Lower lobe of right lung (tissue), 2 donors: Measurements from ENCODE around the gene SNTA1. TPM values are rescaled to one million over a fixed set of nuclear protein-coding genes. Genes with fewer than 3 reads are reported as not detected.

Source experiments
- ATAC-seq, 2 donors: fragments of 200-7000 bp; cut with Tn5 transposase; one replicate each; pipeline ENCODE4 v1.9.1; 2020 to 2022; ENCODE audit warnings: mild to moderate bottlenecking in 2 of 2, moderate library complexity in 2 of 2
- DNase-seq: peaks from one replicate; pipeline ENCODE4 v3.0.0-alpha.2; 2020
- H3K27ac ChIP-seq: fragments of 200-600 bp; one replicate; pipeline ENCODE4 v1.8.0; 2022
- H3K27me3 ChIP-seq: fragments of 200-600 bp; one replicate; pipeline ENCODE4 v1.8.0; 2022; ENCODE audit warnings: low read depth
- H3K36me3 ChIP-seq: fragments of 200-600 bp; one replicate; pipeline ENCODE4 v1.8.0; 2022; ENCODE audit warnings: mild to moderate bottlenecking
- H3K4me1 ChIP-seq: fragments of 200-600 bp; one replicate; pipeline ENCODE4 v1.8.0; 2022
- H3K4me3 ChIP-seq: fragments of 200-600 bp; one replicate; pipeline ENCODE4 v1.8.0; 2022; ENCODE audit warnings: mild to moderate bottlenecking
- H3K9me3 ChIP-seq: fragments of 200-600 bp; one replicate; pipeline ENCODE4 v1.8.0; 2022
- intact Hi-C: fragments of 100-400 bp; cut with DNase I; formaldehyde crosslinking; loops from one replicate; pipeline ENCODE4 v1.11.0; 2022
- total RNA-seq: library from RNA; stranded (reverse); fragmentation: NEBNext Ultra II Directional; extraction: Animal tissue kit (Norgen Biotek cat#: 25700); gene quantifications from one replicate; pipeline ENCODE4 v1.2.1, GENCODE V29; 2021
- TF ChIP-seq, protein P1 (sequence below): fragments of 200-600 bp; IDR thresholded peaks from one replicate; pipeline ENCODE4 v1.8.0; 2022; ENCODE audit warnings: antibody characterized with exemption, mild to moderate bottlenecking
- donor health status: DM: no; HTN: yes; CAD: no; lungs with severe emphysema.

The SNTA1 gene
- total RNA-seq, 1 donor from 2014 or later = 6.7 TPM

DNA sequence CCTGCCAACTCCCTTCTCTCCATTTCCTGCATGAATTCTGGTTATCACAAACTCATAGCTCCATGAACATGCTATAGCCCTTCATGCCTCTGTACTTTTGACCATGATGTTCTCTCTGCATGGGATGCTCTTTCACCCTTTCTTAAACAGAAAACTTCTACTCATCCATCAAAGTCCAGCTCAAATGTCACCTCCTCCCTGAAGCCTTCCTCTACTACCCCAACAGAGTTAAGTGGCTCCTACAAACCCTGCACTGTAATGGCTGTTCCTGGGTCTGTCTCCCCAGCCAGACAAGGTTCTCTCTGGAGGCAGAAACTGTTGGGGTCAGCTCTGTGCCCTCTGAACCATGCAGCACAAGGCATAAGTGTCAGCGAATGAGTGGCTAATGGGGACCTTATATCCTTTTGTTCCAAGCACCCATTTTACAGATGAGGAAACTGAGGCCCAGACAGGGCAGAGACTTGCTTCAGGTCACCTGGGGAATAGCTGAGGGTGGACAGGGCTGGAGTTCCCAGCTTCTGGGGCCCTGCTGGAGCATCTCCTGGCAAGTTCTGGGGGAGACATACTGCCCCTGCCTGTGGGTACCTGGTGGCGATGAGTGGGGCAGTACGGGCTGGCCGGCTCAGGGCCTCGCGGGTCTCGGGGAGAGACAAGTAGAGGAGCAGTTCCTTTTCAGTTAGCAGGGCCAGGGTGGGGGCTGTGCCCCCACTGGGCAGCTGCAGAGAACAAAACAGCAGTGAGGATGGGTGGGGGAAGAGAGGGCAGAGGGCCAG, 31.7 kb downstream of the SNTA1 start:
- H3K4me1 ChIP-seq = no peaks in the 10 kb centered on the region
- H3K27me3 ChIP-seq = no peaks in the 10 kb centered on the region
- H3K4me3 ChIP-seq = no peak overlapping the region
- ATAC-seq = no peak
- H3K36me3 ChIP-seq = peaks cover 18% of the 10 kb centered on the region
- DNase-seq = no peak
- H3K9me3 ChIP-seq = no peaks in the 10 kb centered on the region
- TF ChIP-seq, protein P1, sequence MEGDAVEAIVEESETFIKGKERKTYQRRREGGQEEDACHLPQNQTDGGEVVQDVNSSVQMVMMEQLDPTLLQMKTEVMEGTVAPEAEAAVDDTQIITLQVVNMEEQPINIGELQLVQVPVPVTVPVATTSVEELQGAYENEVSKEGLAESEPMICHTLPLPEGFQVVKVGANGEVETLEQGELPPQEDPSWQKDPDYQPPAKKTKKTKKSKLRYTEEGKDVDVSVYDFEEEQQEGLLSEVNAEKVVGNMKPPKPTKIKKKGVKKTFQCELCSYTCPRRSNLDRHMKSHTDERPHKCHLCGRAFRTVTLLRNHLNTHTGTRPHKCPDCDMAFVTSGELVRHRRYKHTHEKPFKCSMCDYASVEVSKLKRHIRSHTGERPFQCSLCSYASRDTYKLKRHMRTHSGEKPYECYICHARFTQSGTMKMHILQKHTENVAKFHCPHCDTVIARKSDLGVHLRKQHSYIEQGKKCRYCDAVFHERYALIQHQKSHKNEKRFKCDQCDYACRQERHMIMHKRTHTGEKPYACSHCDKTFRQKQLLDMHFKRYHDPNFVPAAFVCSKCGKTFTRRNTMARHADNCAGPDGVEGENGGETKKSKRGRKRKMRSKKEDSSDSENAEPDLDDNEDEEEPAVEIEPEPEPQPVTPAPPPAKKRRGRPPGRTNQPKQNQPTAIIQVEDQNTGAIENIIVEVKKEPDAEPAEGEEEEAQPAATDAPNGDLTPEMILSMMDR = no peak
- H3K27ac ChIP-seq = no peak overlapping the region
- intact Hi-C loops = no loop called here

GRCh38 chr20:33411242-33411641, 32.3 kb downstream of the SNTA1 start:
- Histone ChIP-seq H3K27me3 (no peaks in the 10 kb centered on the region), H3K9me3 (no peaks in the 10 kb centered on the region), H3K36me3 (peaks cover 19% of the 10 kb centered on the region), H3K27ac (no peak overlapping the region), H3K4me3 (no peak overlapping the region), H3K4me1 (no peaks in the 10 kb centered on the region)
- intact Hi-C loops = no loop called here
- DNase-seq (no peak), ATAC-seq (no peak)
- TF ChIP-seq, protein P1 = no peak

DNA sequence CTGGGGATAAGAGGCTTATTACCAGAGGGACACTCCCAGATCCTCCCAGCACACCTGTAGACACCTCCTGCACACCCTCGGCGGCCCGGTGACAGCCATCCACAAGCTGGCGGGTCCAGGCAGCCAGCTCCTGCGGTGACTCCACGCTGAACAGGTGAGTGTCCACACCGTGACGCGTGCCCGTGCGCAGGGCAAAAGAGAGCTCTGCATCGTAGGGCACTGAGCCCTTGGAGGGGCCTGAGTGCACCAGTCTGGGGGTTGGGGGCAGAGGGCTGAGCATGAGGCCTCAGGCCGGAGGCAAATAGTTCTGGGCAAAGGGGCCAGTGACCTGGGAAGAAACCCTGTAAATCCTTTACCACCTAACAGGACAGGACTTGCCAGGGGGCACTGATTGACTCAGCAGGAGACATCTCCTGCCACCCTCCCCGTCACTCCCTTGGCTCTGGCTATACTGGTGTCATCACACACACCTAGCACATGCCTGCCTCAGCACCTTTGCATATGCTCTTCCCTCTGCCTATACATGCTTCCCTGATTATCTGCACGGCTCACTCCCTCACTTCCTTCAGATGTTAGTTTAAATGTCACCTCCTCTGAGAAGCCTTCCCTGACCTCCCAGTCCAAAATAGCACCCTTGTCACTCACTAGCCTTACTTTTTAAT, 33.4 kb downstream of the SNTA1 start:
- TF ChIP-seq, protein P1 = no peak

DNA sequence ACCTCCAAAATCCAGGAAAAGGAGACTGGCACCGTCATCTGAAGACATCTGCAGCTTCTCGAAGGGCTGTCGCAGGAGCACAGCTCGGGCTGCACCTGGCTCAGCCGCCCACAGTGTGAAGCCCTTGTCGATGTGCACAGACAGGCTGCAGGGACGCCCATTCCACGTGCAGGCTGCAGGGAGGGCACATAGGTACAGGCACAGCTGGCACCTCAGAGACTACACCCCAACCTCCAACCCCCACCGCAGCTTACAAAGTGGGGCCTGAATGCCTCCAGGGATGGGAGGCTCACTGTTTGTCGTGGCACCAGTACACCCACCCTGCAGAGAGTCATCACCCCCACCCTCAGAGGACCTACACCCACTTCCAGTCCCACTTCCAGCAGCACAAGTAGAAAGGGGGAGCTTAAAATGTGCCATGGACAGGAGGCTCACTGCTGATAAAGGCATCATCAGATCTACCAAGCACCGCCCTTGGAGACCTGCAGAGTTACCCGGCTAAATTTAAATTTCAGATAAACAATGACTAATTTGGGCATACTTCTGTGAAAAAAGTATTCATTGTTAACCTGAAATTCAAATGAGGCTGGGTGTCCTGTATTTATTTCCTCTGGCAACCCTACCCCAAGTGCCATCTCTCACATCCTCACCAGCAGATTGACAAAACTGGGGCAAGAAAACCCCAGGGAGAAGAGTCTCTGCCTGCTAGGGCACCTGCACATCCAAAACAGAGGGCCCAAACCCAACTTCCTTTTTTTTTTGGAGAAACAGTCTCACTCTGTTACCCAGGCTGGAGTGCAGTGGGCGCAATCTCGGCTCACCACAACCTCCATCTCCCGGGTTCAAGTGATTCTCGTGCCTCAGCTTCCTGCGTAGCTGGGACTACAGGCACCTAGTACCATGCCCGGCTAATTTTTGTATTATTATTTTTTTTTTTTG, 34.6 kb downstream of the SNTA1 start:
- Histone ChIP-seq H3K4me1 (no peaks in the 10 kb centered on the region), H3K36me3 (peaks cover 19% of the 10 kb centered on the region), H3K9me3 (no peaks in the 10 kb centered on the region), H3K27me3 (no peaks in the 10 kb centered on the region), H3K27ac (no peak overlapping the region), H3K4me3 (no peak overlapping the region)
- TF ChIP-seq, protein P1 = no peak
- ATAC-seq = no peak
- no peak for DNase-seq
- intact Hi-C loops = no loop called here

More for the DNA sequence above, 33.4 kb downstream of the SNTA1 start:
- Histone ChIP-seq H3K9me3 (no peaks in the 10 kb centered on the region), H3K27ac (no peak overlapping the region), H3K36me3 (peaks cover 19% of the 10 kb centered on the region), H3K4me1 (no peaks in the 10 kb centered on the region), H3K4me3 (no peak overlapping the region), H3K27me3 (no peaks in the 10 kb centered on the region)
- DNase-seq (no peak), ATAC-seq (no peak)
- intact Hi-C loops = no loop called here

DNA sequence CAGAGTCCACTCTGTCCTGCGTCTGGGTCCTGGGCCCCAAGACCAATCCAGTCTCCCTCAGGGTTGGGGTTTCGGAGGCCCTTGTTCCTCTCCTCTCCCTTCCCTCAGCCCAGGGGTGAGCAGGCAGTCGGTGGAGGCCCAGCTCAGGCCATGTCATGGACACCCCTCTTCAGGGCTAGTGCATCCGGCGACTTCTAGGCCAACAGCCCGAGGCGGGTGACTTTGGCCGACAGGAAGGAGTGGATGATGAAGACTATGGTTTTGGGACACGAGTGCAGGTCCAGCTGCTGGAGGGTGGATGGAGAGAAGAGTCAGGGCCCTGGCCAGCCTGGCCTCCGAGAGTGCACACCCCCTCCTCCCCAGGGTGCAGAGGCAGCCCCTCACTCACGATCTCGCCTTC, 35.2 kb downstream of the SNTA1 start:
- ATAC-seq = no peak
- H3K27me3 ChIP-seq = no peaks in the 10 kb centered on the region
- intact Hi-C loops = no loop called here
- no peaks in the 10 kb centered on the region for H3K4me1 ChIP-seq
- peaks cover 19% of the 10 kb centered on the region for H3K36me3 ChIP-seq
- DNase-seq = no peak
- H3K4me3 ChIP-seq = no peak overlapping the region
- no peaks in the 10 kb centered on the region for H3K9me3 ChIP-seq
- TF ChIP-seq, protein P1 = no peak
- no peak overlapping the region for H3K27ac ChIP-seq
